Activated naive CD8-positive, alpha-beta T cell (primary cell): ENCODE measurements around the gene CD101.

Experiments used
- H3K27ac Mint-ChIP-seq: one replicate; pipeline ENCODE4 v1.8.0; 2021; ENCODE audit warnings: mixed read lengths
- H3K27me3 Mint-ChIP-seq: one replicate; pipeline ENCODE4 v1.8.0; 2021; ENCODE audit warnings: mixed read lengths
- H3K36me3 Mint-ChIP-seq: one replicate; pipeline ENCODE4 v1.8.0; 2021; ENCODE audit warnings: mixed read lengths
- H3K4me1 Mint-ChIP-seq: one replicate; pipeline ENCODE4 v1.8.0; 2021; ENCODE audit warnings: low read depth, mixed read lengths
- H3K4me3 Mint-ChIP-seq: one replicate; pipeline ENCODE4 v1.8.0; 2021; ENCODE audit warnings: mild to moderate bottlenecking, mixed read lengths
- H3K9me3 Mint-ChIP-seq: one replicate; pipeline ENCODE4 v1.8.0; 2021; ENCODE audit warnings: low read depth, mixed read lengths

Gene CD101

GRCh38 chr1:117068580-117068979, 67.0 kb downstream of the CD101 start:
- peaks cover 41% of the 10 kb centered on the region for H3K4me1 Mint-ChIP-seq
- H3K36me3 Mint-ChIP-seq, result peaks cover 18% of the 10 kb centered on the region
- no peaks in the 10 kb centered on the region for H3K27me3 Mint-ChIP-seq
- no peak overlapping the region for H3K4me3 Mint-ChIP-seq
- no peak overlapping the region for H3K27ac Mint-ChIP-seq
- no peaks in the 10 kb centered on the region for H3K9me3 Mint-ChIP-seq

GRCh38 chr1:117069220-117069844, 67.8 kb downstream of the CD101 start:
- Mint-ChIP-seq H3K9me3 (no peaks in the 10 kb centered on the region), H3K4me1 (peaks cover 36% of the 10 kb centered on the region), H3K27ac (no peak overlapping the region), H3K4me3 (no peak overlapping the region), H3K27me3 (no peaks in the 10 kb centered on the region), H3K36me3 (peaks cover 13% of the 10 kb centered on the region)

- Mint-ChIP-seq H3K27ac (no peak overlapping the region), H3K36me3 (peaks cover 18% of the 10 kb centered on the region), H3K27me3 (no peaks in the 10 kb centered on the region), H3K4me3 (no peak overlapping the region), H3K9me3 (no peaks in the 10 kb centered on the region), H3K4me1 (peaks cover 34% of the 10 kb centered on the region)
Measured at GRCh38 chr1:117070124-117070523, 68.6 kb downstream of the CD101 start.

- Mint-ChIP-seq H3K9me3 (no peaks in the 10 kb centered on the region), H3K4me3 (peak overlapping the region; percentile 24), H3K27ac (peak overlapping the region; percentile 94)
Measured at GRCh38 chr1:117076648-117077047, 75.1 kb downstream of the CD101 start.

GRCh38 chr1:117077267-117077666, 75.7 kb downstream of the CD101 start:
- Mint-ChIP-seq H3K27ac (peak overlapping the region; percentile 94), H3K4me1 (peaks cover 29% of the 10 kb centered on the region), H3K27me3 (no peaks in the 10 kb centered on the region), H3K9me3 (no peaks in the 10 kb centered on the region), H3K36me3 (peaks cover 32% of the 10 kb centered on the region), H3K4me3 (peak overlapping the region; percentile 54)

More at GRCh38 chr1:117076648-117077047, 75.1 kb downstream of the CD101 start:
- peaks cover 29% of the 10 kb centered on the region for H3K4me1 Mint-ChIP-seq
- H3K36me3 Mint-ChIP-seq, result peaks cover 30% of the 10 kb centered on the region
- no peaks in the 10 kb centered on the region for H3K27me3 Mint-ChIP-seq

GRCh38 chr1:117079737-117080136, 78.2 kb downstream of the CD101 start:
- Mint-ChIP-seq H3K27ac (no peak overlapping the region), H3K4me1 (peaks cover 47% of the 10 kb centered on the region), H3K9me3 (no peaks in the 10 kb centered on the region), H3K4me3 (no peak overlapping the region), H3K27me3 (no peaks in the 10 kb centered on the region), H3K36me3 (peaks cover 36% of the 10 kb centered on the region)

GRCh38 chr1:117084231-117084630, 82.7 kb downstream of the CD101 start:
- Mint-ChIP-seq H3K9me3 (no peaks in the 10 kb centered on the region), H3K4me3 (peak overlapping the region; percentile 17), H3K36me3 (peaks cover 31% of the 10 kb centered on the region), H3K27ac (peak overlapping the region; percentile 65), H3K27me3 (no peaks in the 10 kb centered on the region), H3K4me1 (peaks cover 22% of the 10 kb centered on the region)
